HCT116 (cell line): ENCODE measurements around the gene KCNK1. TPM values are rescaled to one million over a fixed set of nuclear protein-coding genes. Genes with fewer than 3 reads are reported as not detected.

ENCODE experiments used
- ATAC-seq: fragments of 200-7000 bp; cut with Tn5 transposase; 2 replicates; pipeline ENCODE4 v1.9.1; 2020; ENCODE audit warnings: mild to moderate bottlenecking, moderate library complexity
- BruUV-seq: library from RNA; stranded (reverse); fragments of 400-500 nt; replicated peaks from 2 replicates; lab custom pipeline; 2021; lab: Mats Ljungman, UMichigan
- CTCF ChIA-PET: fragments of 300-600 bp; sonication (Branson Sonifier 250); formaldehyde crosslinking; loops from one replicate; lab custom pipeline; 2021; ENCODE audit warnings: antibody characterized with exemption; lab: Charles Lee
- POLR2A ChIA-PET: fragments of 300-600, 350-600 bp; sonication (Branson Sonifier 250); formaldehyde crosslinking; loops from one replicate; lab custom pipeline; 2021; ENCODE audit warnings: antibody characterized with exemption; lab: Charles Lee
- RAD21 ChIA-PET, 2 experiments: fragments of 300-600 bp; sonication (Branson Sonifier 250); formaldehyde crosslinking; loops; one replicate each; lab custom pipeline; 2023; ENCODE audit warnings: low total read pairs in 2 of 2; ENCODE audit not compliant: uncharacterized antibody in 2 of 2, unreplicated experiment in 2 of 2, low non-redundant PET in 1 of 2; lab: Charles Lee
- DNase-seq: peaks from one replicate; pipeline ENCODE4 v3.0.0-alpha.2; 2010; ENCODE audit warnings: low read depth, low spot score
- H2AFZ ChIP-seq: fragments of 200-600 bp; shearing (Covaris generic), sonication (generic); 2 replicates; pipeline ENCODE4 v1.6.1; 2017; ENCODE audit warnings: low read depth, mixed run types, mixed read lengths, antibody characterized with exemption, low read length; ENCODE audit not compliant: poor library complexity, severe bottlenecking
- H3K27ac ChIP-seq: 2 replicates; pipeline ENCODE4 v1.5.1; 2012; ENCODE audit warnings: low read depth, low read length
- H3K27me3 ChIP-seq: fragments of 200-600 bp; sonication (generic); 2 replicates; pipeline ENCODE4 v1.6.1; 2016; ENCODE audit warnings: mixed run types, low read length, mixed read lengths; ENCODE audit not compliant: insufficient read depth
- H3K36me3 ChIP-seq, 2 experiments: fragments of 200-500 bp in 1 of 2; fragments of 200-600 bp in 1 of 2; sonication (Bioruptor generic) in 1 of 2; sonication (generic) in 1 of 2; 2 replicates each; pipeline versions ENCODE4 v1.5.1 to v1.6.1; 2014 to 2016; ENCODE audit warnings: low read length in 2 of 2, inconsistent platforms in 1 of 2, mixed read lengths in 1 of 2, mixed run types in 1 of 2; ENCODE audit not compliant: insufficient read depth in 2 of 2, control insufficient read depth in 1 of 2
- H3K4me1 ChIP-seq, 2 experiments: fragments of 200-600 bp in 1 of 2; sonication (generic) in 1 of 2; 2 replicates each; pipeline versions ENCODE4 v1.5.1 to v1.6.1; 2012 to 2017; ENCODE audit warnings: low read length in 2 of 2, inconsistent platforms in 1 of 2, mild to moderate bottlenecking in 1 of 2, mixed read lengths in 1 of 2, mixed run types in 1 of 2, moderate library complexity in 1 of 2; ENCODE audit not compliant: insufficient read depth in 2 of 2, control insufficient read depth in 1 of 2
- H3K4me2 ChIP-seq: fragments of 200-600 bp; sonication (generic); 2 replicates; pipeline ENCODE4 v1.6.1; 2017; ENCODE audit warnings: mixed run types, low read length, mixed read lengths
- H3K4me3 ChIP-seq, 2 experiments: fragments of 200-600 bp in 1 of 2; sonication (generic) in 1 of 2; replicated peaks in 1 of 2; 2 replicates each; pipeline ENCODE4 v1.5.1; 2011 to 2016; ENCODE audit warnings: low read length in 2 of 2, control low read depth in 1 of 2, low read depth in 1 of 2, mild to moderate bottlenecking in 1 of 2, mixed read lengths in 1 of 2, mixed run types in 1 of 2
- H3K79me2 ChIP-seq: fragments of 200-600 bp; sonication (generic); 2 replicates; pipeline ENCODE4 v1.6.1; 2017; ENCODE audit warnings: mild to moderate bottlenecking, mixed run types, low read length, moderate library complexity, mixed read lengths; ENCODE audit not compliant: insufficient read depth
- H3K9ac ChIP-seq: fragments of 200-600 bp; sonication (generic); 2 replicates; pipeline ENCODE4 v1.6.1; 2016; ENCODE audit warnings: low read length, mixed read lengths
- H3K9me2 ChIP-seq: fragments of 200-600 bp; sonication (generic), shearing (Covaris generic); 2 replicates; pipeline ENCODE4 v1.6.1; 2017; ENCODE audit warnings: mixed run types, mild to moderate bottlenecking, moderate library complexity; ENCODE audit not compliant: insufficient read depth
- H3K9me3 ChIP-seq, 2 experiments: fragments of 200-500 bp in 1 of 2; fragments of 200-600 bp in 1 of 2; sonication (Bioruptor generic) in 1 of 2; sonication (generic) in 1 of 2; 2 replicates each; pipeline ENCODE4 v1.6.1; 2014 to 2017; ENCODE audit warnings: low read length in 2 of 2, mixed read lengths in 2 of 2, inconsistent platforms in 1 of 2, low read depth in 1 of 2, mild to moderate bottlenecking in 1 of 2, mixed run types in 1 of 2, moderate library complexity in 1 of 2; ENCODE audit not compliant: control insufficient read depth in 1 of 2, insufficient read depth in 1 of 2
- H4K20me1 ChIP-seq: fragments of 200-600 bp; sonication (generic), shearing (Covaris generic); 2 replicates; pipeline ENCODE4 v1.6.1; 2017; ENCODE audit warnings: mixed run types, mild to moderate bottlenecking, moderate library complexity; ENCODE audit not compliant: insufficient read depth
- CBX3 ChIP-seq: IDR thresholded peaks from 2 replicates; pipeline ENCODE4 v1.6.1; 2012; ENCODE audit warnings: low read depth
- CTCF ChIP-seq, 3 experiments: fragments of 200-600 bp in 1 of 3; sonication (generic) in 1 of 3; IDR thresholded peaks in 2 of 3; conservative IDR thresholded peaks in 1 of 3; 2 replicates each; pipeline ENCODE4 v1.5.1; 2012 to 2017; ENCODE audit warnings: low read depth in 2 of 3, low read length in 2 of 3, antibody characterized with exemption in 1 of 3, borderline replicate concordance in 1 of 3, control low read depth in 1 of 3, mild to moderate bottlenecking in 1 of 3, mixed read lengths in 1 of 3, mixed run types in 1 of 3, moderate library complexity in 1 of 3; ENCODE audit not compliant: insufficient read depth in 1 of 3
- RAD21 ChIP-seq: IDR thresholded peaks from 2 replicates; pipeline ENCODE4 v1.6.1; 2012; ENCODE audit warnings: low read depth, mild to moderate bottlenecking
- SIN3A ChIP-seq: IDR thresholded peaks from 2 replicates; pipeline ENCODE4 v1.6.1; 2012; ENCODE audit warnings: low read depth
- YY1 ChIP-seq: IDR thresholded peaks from 2 replicates; pipeline ENCODE4 v1.6.1; 2011; ENCODE audit warnings: low read length, low read depth, moderate library complexity, mild to moderate bottlenecking; ENCODE audit not compliant: insufficient replicate concordance; ENCODE audit errors: extremely low read depth
- intact Hi-C: fragments of 100-400 bp; cut with micrococcal nuclease; formaldehyde crosslinking; loops from 2 replicates; pipeline ENCODE4 v1.10.0; 2022
- total RNA-seq: library from RNA; stranded (reverse); gene quantifications from one replicate; pipeline ENCODE4 v1.2.1, GENCODE V29; 2021; ENCODE audit not compliant: unreplicated experiment
- TF ChIP-seq, protein P1 (sequence below): IDR thresholded peaks from 2 replicates; pipeline ENCODE4 v1.6.1; 2012

The KCNK1 gene
- total RNA-seq, 1 experiment from 2014 or later: 28.4 TPM

GRCh38 chr1:233620065-233620464 lies 6.2 kb downstream of the KCNK1 start (continued):
- no peak for TF ChIP-seq CBX3
- TF ChIP-seq, all 23 proteins: peak for 0

GRCh38 chr1:233621923-233622322 lies 8.0 kb downstream of the KCNK1 start:
- Histone ChIP-seq H3K4me3 (no peak overlapping the region), H3K27ac (no peak overlapping the region), H4K20me1 (no peaks in the 10 kb centered on the region), H2AFZ (no peak overlapping the region), H3K79me2 (peaks cover 77% of the 10 kb centered on the region), H3K4me1 (no peaks in the 10 kb centered on the region; a peak in 1 of 4 replicates), H3K4me2 (no peak overlapping the region), H3K27me3 (no peaks in the 10 kb centered on the region), H3K9me3 (no peaks in the 10 kb centered on the region), H3K9ac (no peak overlapping the region), H3K36me3 (no peaks in the 10 kb centered on the region; a peak in 1 of 4 replicates), H3K9me2 (no peaks in the 10 kb centered on the region)
- intact Hi-C loops: no loop called here
- POLR2A ChIA-PET: no interaction called here
- no peak for DNase-seq
- no peak for ATAC-seq
- no peak for TF ChIP-seq RAD21
- no peak for TF ChIP-seq YY1
- TF ChIP-seq, protein P1, sequence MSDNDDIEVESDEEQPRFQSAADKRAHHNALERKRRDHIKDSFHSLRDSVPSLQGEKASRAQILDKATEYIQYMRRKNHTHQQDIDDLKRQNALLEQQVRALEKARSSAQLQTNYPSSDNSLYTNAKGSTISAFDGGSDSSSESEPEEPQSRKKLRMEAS: no peak
- TF ChIP-seq SIN3A: no peak
- TF ChIP-seq CTCF (IDR thresholded peaks at IDR 0.05 in 2 of 3, conservative IDR thresholded peaks at IDR 0.05 in 1 of 3; ENCODE audit: borderline replicate concordance in 1 of 3, insufficient read depth in 1 of 3, low read depth in 2 of 3, low read length in 2 of 3): no peak
- CTCF ChIA-PET: no interaction called here
- RAD21 ChIA-PET: no interaction called here
- no TSS peak for BruUV-seq
